ENCODE measurements around the gene RXRB. TPM values are rescaled to one million over a fixed set of nuclear protein-coding genes. Genes with fewer than 3 reads are reported as not detected.
A peak's percentile ranks its signal among the peaks of the same experiment; 100 is the strongest.

Gene RXRB
- total and polyA plus RNA-seq, 2 of the 8 experiments (the other 6 are each of a cell fraction or from before 2014, with no cell fraction given) = 13.0 to 18.1 TPM

DNA sequence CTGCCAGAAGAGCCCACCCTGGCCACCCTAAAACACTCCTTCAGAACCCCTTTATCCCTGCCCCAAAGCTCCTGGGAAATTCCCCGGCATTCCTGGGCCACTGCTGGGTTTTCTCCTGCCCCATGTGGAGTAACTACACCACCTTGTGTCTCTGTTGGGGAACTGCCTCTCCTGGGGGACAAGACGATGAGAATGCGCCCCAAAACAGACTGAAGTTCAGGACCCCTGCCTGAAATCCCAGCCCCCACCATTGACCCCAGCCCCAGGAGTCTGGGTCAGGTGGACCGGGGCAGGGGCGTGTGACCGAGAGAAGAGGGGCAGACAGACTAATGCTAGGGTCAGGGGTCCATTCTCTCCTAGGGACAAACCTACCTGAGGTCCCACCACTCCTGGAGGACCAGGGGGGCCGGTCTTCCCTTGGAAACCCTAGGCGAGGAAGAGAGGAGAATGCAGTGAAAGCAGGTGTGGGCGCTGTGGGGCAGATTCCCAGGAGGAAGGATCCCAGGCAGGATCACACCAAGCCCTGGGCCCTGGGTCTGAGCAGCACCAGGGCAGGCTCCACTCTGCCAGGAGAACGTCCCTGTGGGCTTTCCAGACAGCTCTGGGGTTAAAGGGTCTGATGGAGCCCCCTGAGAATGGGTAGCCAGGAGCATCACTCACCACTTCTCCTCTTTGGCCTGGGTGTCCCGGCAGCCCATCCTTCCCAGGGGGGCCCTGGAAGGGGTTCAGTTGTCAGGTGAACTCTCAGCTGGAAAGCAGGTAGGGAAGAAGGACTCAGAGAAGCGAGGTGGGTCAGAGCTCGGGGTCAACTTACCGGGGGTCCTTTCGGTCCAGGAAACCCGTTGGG is 27.6 kb downstream of the RXRB start (continued):
- TF ChIP-seq CTBP2 (IDR thresholded peaks at IDR 0.05; ENCODE audit: borderline replicate concordance, insufficient read depth, insufficient read length, low read length) (peak; percentile 35), CBX5 (IDR thresholded peaks at IDR 0.05; ENCODE audit: low read depth, low read length) (no peak), EP300 (IDR thresholded peaks at IDR 0.05; ENCODE audit: borderline replicate concordance in 1 of 2, low read depth in 2 of 2, low read length in 2 of 2) (no peak), GABPA (IDR thresholded peaks at IDR 0.05; ENCODE audit: borderline replicate concordance, insufficient read depth, low read length) (peak; percentile 54; the same call in 1 of the 2 replicates), RAD21 (IDR thresholded peaks at IDR 0.05 in 1 of 2, conservative IDR thresholded peaks at IDR 0.05 in 1 of 2; ENCODE audit: low read depth in 2 of 2, low read length in 2 of 2) (peak; percentile 93 to 97), HDAC6 (IDR thresholded peaks at IDR 0.05; ENCODE audit: low read depth, low read length) (no peak)

Data from H1 (cell line).